Myocyte (in vitro differentiated cells): ENCODE measurements around the gene GPD1L. TPM values are rescaled to one million over a fixed set of nuclear protein-coding genes. Genes with fewer than 3 reads are reported as not detected.
"Not testable (repeated sequence)": the region's sequence is repeated elsewhere in the genome, so short reads cannot be mapped to it uniquely, and the experiment has no call there.

ENCODE experiments used
- DNase-seq: peaks from one replicate; pipeline ENCODE4 v3.0.0-alpha.2; 2012; ENCODE audit warnings: low read depth
- polyA plus RNA-seq: library from polyadenylated mRNA; unstranded; fragments of >200 nt; gene quantifications from one replicate; pipeline ENCODE4 v1.2.1, GENCODE V29; 2012; ENCODE audit warnings: missing spikeins
- total RNA-seq: library from RNA; depleted of rRNA; stranded (reverse); fragments of >200 nt; gene quantifications from 2 replicates; pipeline ENCODE4 v1.2.3, GENCODE V29; 2014

The GPD1L gene
- 28.3 and 28.9 TPM in 2 replicates for total RNA-seq
- 8.6 TPM for polyA plus RNA-seq

DNA sequence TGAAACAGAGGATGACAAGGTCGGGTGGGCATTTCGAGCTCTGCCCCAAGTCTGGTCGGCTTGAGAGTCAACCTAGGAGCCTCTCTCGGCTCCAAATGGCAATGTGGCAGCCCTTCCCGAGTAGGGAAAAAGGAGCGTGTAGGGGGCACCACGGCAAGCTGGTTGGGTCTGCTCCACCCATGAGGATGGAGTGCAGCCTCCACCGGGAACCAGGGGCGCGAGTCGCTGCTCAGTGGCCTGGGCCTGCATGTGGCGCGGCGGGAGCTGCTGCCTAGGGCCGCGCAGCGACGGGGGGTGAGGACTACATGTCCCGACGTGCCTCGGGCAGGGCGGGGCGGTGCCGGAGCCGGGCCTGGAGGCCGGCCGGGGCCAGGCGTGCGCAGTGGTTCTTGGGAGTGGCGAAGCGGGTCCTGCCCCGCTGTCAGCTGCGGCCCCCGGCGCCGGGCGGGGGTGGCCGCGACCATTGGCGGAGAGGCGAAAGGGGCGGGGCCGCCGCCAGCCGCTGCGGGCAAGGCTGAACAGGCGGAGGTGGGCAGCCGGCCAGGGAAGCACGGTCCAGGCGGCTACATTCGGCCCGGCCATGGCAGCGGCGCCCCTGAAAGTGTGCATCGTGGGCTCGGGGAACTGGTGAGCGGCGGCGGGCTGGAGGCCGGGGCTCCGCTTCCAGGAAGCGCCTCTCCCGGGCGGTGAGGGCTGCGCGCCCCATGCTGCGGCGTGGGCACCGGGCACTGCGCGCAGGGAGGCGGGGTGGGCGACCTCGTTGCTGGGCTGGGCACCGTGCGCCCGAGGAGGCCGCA, at the start of gene GPD1L:
GPD1L (plus strand) TSS at position 489 of the 797 bp plus-strand sequence; CDS start at position 581, 92 bp downstream.
- DNase-seq: peak; percentile 96

DNA sequence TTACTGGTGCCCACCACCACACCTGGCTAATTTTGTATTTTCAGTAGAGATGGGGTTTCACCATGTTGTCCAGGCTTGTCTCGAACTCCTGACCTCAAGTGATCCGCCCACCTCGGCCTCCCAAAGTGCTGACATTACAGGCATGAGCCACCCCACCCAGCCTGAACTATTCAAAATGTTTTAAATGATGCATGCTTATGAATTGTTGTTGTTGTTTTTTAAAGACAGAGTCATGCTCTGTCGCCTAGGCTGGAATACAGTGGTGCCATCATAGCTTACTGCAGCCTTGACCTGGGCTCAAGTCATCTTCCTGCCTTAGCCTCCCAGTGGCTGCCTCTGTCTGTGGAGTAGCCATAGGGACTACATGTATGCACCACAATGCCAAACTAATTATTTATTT, 48.0 kb upstream of the GPD1L start:
- DNase-seq: not testable (repeated sequence)

DNA sequence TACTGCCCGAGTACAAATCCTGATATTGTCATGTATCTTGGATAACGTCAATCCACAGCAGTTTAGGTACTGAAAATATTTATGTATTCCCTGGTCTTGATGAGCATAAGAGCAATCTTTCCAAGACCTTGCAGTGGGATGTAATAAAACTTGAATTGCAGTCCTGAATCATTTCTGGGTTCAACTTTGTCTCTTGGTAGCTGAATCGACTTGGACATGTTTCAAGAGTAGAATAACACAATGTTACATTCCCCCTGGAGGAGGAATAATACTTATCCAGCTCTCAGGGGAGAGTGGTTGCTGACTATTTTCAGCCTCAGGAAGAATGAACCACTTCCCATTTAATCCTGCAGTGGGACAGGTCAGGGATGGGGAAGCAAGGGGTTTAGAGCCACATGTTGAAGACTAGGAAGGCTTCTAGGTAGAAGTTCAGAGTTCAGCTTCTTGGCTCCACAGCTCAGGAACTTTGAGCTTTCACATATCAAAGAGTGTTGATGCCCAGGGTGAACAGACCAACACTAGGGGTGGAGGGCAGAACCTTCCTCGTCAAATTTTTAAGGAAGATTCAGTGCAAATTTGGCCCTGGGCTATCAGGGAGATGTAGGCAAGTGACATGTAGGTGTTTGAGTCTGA, 43.4 kb upstream of the GPD1L start:
- no peak for DNase-seq

DNA sequence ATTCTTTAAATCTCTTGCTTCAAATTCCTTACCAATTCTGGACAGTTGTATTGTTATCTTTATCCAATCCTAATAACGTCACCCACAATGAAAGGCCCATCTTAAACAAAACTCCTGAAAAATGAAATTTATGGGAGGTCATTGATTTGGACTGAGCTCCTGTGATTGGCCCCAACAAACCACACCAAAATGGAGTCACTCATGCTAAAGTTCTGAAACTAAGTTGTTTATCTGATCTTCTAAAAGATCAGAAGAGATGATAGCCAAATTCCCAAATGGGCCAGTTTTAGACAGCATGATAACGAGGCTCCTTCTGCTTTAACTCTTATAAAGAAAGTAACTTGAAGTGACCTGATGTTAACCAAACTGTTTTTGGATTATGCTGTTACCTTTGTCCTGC, 39.7 kb upstream of the GPD1L start:
- no peak for DNase-seq

DNA sequence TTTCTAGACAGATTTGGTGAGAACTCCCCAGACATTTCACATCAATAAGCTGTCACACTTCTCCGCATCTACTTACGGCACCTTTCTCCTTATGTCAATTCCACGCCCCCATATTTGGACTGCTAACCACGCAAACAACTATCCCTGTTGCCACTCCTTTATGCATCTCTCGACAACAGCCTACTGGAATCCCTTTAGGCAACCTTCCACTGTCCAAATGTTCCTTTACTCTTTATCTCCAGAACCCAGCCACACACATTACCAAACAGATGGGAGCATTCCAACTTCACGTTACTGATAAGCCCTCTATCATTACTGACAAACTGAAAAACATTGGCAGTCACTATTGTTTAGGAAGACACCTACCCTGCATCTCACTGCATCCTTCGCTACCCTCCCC, 32.2 kb upstream of the GPD1L start:
- not testable (repeated sequence) for DNase-seq

DNA sequence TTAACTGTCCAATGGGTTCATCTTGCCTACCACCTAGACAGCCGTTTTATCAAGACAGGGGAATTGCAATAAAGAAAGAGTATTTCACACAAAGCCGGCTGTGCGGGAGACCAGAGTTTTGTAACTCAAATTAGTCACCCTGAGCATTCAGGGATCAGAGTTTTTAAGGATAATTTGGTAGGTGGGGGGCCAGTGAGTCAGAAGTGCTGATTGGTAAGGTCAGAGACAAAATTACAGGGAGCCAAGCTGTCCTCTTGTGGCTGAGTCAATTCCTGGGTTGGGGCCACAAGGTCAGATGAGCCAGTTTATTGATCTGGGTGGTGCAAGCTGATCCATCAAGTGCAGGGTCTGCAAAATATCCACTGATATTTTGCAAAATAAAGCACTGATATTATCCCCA, 29.9 kb upstream of the GPD1L start:
- no peak for DNase-seq

DNA sequence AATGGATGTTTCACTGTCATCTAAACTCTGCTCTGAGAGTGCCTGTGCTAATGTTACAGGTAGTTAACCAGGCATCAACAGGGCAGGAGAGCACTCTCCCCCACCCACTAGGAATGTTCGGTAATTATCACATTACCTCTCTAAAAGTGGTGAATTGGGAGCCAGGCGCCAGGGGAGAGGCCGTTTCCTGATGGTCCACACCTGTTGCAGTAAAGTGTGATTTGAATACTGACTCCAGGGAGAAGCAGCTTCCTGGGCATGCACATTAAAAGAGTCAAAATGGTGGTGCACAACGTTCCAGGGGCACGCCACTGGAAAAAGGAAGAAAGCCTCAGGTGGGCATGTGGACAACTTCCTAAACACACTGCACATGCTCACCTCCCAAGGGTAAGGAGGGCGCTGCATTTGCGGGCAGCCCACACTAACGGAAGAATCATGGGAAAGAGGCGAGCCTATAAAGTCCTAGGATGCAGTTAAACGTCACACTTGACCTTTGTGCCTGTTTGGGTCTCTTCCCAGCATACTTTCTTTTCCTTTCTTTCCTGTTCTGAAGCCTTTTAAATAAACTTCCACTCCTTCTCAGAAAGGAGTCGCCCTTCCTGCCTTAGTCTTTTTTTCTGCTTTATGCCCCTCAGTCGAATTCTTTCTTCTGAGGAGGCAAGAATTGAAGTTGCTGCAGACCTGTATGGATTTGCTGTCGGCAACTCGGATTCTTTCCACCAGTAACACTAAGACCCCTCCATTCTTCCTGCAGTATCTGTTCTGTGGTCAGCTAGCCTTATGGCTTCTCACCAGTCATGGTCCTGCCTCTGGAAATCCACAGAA, 28.9 kb upstream of the GPD1L start:
- DNase-seq: no peak

DNA sequence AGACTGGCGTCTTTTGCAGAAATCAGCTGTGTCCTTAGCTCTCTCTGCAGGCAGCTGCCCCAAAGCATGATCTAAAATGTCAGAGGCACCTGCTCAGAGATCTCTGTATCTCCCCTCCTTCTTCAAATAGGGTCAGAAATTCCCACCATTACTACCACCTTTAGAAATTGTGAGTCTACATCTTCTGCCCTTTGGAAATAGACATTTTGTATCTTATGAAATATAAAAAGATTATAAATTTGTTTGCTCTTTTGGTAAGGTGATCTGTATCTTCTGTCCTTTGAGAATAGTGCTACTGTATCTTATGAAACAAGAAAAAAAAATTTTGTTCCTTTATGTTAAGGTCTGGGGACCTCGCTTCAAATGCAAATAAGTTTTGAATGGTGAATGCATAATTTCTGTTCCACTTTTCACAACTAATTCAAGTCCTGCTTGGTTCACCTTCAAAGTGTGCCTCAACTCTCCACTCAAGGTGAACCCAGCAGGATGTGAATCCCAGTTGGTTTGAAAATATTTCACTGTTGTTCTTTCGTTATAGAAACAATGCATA, 28.3 kb upstream of the GPD1L start:
- peak; percentile 46 for DNase-seq

DNA sequence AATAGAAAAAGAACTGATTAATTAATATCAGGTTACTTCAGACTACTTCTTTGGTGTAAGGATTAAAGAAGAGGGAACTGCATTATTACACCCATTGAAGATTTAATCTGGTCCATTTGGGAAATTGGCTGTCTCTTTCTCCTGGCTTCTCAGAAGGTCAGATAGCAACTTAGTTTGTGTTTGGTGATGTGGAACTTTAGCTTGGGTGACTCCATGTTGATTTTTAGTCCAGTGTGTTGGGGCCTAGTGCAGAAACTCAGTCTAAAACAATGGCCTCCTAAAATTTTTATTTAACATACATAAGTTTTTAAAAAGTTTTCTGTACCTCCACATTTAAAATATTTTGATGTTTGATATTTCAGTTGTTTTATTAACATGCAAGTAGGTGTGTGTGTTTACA, 27.6 kb upstream of the GPD1L start:
- no peak for DNase-seq

DNA sequence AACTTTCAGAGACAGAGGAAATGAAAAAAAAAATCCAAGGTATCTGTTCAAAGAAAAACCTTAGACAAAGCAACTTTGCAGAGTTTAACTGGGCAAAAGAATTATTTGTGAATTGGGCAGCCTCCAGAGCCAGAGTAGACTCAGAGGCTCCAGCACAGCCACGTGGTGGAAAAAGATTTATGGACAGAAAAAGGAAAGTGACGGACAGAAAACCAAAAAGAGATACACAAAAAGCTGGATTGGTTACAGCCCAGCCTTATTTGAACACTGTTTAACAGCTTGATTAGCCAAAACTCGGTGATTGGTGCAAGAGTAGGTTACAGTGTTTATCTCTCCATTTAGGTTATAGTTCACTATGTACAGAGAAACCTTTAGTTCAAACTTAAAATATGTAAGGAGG, 23.7 kb upstream of the GPD1L start:
- DNase-seq: no peak

DNA sequence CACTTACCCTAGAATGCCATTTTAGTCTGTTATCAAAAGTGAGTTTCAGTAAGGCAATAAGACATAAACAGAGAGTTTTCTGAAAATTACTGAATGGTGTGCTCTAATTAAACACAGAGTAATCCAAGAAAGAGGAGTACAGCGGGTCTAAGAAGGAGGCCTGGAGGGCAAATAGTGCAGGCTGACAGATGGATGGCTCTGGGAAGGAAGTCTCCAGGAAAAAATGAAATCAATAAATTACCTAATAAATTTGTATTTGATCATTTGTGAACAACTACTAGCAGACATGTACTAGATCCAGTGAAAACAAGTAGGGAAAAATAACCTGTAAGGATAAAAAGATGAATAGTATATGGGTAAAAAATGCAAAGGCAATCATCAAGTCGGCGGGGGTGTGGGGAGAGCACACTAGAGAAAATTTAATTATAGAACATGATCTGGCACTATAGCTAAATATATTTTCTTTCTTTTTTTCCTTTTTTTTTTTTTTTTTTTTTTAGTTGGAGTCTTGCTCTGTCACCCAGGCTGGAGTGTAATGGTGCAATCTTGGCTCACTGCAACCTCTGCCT, 22.6 kb upstream of the GPD1L start:
- no peak for DNase-seq

DNA sequence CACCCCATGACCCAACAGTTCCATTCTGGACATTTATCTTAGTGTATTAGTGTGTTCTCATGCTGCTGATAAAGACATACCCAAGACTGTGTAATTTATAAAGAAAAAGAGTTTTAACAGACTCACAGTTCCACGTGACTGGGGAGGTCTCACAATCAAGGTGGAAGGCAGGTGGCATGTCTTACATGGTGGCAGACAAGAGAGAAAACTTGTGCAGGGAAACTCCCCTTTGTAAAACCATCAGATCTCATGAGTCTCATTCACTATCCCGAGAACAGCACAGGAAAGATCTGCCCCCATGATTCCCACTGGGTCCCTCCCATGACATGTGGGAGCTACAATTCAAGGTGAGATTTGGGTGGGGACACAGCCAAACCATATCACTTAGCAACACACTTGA, 21.6 kb upstream of the GPD1L start:
- no peak for DNase-seq

DNA sequence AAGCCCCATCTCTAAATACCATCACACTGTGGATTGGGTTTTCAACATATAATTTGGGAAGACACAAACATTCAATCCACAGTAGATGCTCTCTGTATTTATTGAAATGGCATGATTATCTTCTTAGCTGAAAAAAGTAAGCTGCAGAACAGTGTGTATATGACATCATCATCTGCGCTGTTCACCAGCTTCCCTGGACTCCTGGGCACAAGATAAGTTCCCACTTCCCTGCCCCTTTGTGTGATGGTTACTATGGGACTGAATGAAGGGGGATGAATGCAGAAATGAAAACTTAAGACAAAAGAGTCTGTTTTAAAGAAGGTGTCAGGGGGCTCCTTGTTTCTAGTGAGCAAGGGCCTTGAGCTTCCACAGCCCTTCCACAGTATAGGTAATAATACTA, 20.0 kb upstream of the GPD1L start:
- DNase-seq: no peak

DNA sequence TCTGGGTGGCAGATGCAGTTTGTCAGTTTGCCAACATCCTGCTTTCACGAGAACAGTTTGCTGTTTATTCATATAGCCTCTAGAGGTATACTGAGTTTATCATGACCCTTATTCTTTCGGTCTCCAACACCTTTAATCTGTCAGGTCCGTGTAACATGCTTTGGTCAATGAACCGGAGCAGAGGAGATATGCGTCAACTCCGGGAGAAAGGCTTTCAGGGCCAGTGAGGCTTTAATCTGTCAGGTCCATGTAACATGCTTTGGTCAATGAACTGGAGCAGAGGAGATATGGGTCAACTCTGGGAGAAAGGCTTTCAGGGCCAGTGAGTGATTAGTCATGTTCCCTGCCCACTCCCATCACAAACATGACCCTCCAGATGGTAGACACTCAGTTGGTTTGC, 16.9 kb upstream of the GPD1L start:
- no peak for DNase-seq

DNA sequence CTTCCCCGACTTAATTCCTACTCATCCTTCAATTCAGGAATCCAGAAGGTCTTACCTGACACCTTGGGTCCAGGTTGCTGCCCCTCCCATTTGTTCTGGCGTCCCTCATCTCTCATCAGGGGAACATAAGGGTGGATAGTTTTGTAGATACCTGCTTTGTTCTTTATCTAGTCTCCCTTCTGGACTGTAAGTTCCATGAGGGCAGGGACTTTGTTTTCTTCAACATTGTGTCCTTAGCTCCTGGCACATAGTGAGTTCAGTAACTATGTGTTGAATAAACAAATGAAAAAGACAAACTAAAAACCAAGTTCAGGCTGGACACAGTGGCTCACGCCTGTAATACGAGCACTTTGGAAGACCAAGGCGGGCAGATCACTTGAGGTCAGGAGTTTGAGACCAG, 13.2 kb upstream of the GPD1L start:
- DNase-seq: no peak

DNA sequence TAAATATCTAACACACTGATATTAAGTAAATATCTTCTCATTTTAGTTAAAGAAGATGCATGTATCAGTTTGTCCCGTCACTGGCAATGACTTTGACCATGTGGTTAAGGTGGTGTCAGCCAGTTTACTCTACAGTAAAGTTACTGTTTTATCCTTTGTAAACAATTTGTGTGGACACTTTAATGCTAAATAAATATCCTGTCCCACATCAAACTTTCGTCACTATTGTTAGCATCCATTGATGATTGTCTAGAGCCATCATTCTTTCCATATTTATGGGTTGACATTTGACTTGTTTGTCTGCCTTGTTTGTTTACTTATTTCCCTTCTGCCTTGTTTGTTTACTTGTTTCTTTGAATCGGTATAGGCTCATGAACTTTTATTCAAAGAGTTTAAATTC, 11.0 kb upstream of the GPD1L start:
- DNase-seq: no peak

DNA sequence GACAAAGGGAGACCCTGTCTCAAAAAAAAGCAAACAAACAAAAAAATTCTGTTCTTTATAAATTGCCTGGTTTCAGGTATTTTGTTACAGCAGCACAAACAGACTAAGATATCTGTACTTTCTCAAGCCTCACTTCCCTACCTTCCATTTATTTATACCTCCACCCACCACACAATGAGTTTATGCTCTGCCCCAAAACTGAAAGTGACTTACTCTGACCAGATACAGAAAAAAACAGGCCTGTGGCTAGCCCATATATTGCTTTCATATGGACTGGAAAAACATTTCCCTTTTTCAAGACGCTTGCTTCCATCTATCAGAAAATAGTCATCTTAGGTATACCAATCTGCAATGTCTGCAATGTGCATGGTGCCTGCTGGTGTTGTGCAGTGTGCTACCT, 8.7 kb upstream of the GPD1L start:
- DNase-seq: no peak

DNA sequence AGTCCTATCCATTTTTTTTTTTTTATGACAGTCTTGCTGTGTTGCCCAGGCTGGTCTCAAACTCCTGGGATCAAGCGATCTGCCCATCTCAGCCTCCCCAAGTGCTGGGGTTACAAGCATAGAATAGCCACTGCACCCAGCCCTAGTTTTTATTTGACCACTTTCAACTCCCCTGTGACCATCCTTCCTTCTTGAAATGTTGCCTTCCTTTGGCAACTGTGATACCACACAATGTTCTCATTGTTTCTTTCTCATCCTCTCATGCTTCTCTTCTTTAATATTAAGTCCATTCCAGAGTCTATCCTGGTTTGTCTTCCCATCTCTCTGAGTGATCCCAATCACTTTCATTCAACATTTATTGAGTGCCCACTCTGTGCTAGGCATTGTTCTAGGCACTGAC, 7.9 kb upstream of the GPD1L start:
- no peak for DNase-seq

DNA sequence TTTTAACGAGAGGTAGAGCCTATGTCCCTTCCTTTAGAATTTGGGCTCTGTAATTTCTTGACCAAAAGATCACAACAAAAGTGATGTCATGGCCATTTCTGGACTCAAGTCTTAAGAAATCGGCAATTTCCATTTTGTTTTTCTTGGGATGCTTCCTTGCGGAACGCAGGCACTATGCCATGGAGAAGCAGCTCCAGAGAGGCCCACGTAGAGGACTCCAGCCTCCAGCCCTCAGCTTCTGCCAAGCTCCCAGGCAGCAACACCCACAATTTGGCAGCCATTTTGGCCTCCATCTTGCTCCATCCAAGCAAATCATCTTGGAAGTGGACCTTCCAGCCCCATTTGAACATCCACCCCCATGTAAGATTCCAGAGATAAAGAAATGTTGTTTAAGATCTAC, 6.0 kb upstream of the GPD1L start:
- no peak for DNase-seq

DNA sequence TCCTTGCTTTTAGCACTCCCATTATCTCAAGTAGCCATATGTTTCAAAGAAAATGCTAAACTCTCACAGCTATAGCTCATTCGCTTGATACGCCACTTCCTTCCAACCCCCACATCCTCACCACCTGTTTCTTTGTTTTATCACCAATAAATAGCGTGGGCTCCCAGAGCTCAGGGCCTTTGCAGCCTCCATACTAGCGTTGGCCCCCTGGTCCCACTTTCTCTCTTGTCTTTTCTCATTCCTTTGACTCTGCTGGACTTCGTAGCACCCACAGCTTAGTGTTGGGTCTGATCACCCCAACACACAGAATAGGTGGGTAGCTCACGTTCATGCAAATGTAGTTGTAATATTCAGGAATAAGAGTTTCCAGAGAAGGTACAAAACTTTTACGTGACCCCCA, 4.1 kb upstream of the GPD1L start:
- DNase-seq: no peak

DNA sequence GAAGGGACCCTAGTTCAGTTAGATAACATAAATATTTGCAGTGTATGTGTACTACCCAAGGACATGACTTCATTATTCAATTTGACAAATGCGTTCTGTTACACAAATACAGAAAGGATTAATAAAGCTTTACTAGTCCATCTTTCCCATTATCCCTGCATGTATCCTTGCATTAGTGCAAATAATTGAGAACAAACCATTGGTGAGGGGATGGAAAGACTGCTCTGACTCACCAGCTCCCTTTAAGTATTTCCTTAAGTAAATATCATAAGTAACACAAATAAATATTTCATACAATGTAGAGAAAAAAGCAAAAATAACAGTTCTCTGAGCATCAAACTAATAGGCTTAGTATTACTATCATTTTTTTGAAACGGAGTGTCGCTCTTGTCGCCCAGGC, 1.9 kb upstream of the GPD1L start:
- no peak for DNase-seq
